SJCRH30 (cell line): ENCODE data around the gene IRF8. TPM values are rescaled to one million over a fixed set of nuclear protein-coding genes. Genes with fewer than 3 reads are reported as not detected.

Experiments used
- DNase-seq, 2 experiments: peaks; one replicate each; pipeline ENCODE4 v3.0.0-alpha.2; 2015 to 2020
- H3K27ac ChIP-seq: fragments of 250-450 bp; sonication (Bioruptor Pico); 2 replicates; pipeline ENCODE4 v1.5.1; 2020; ENCODE audit warnings: mild to moderate bottlenecking, moderate library complexity
- H3K27me3 ChIP-seq: fragments of 250-450 bp; sonication (Bioruptor Pico); 2 replicates; pipeline ENCODE4 v1.5.1; 2020; ENCODE audit warnings: mild to moderate bottlenecking, moderate library complexity
- H3K36me3 ChIP-seq: fragments of 250-450 bp; sonication (Bioruptor Pico); 2 replicates; pipeline ENCODE4 v1.5.1; 2020; ENCODE audit warnings: mild to moderate bottlenecking, moderate library complexity
- H3K4me1 ChIP-seq: fragments of 250-450 bp; sonication (Bioruptor Pico); 2 replicates; pipeline ENCODE4 v1.5.1; 2020; ENCODE audit warnings: mild to moderate bottlenecking, moderate library complexity
- H3K4me3 ChIP-seq: fragments of 250-450 bp; sonication (Bioruptor Pico); 2 replicates; pipeline ENCODE4 v1.5.1; 2020; ENCODE audit warnings: mild to moderate bottlenecking, moderate library complexity
- H3K9me3 ChIP-seq: fragments of 250-450 bp; sonication (Bioruptor Pico); replicated peaks from 2 replicates; pipeline ENCODE4 v1.5.1; 2020; ENCODE audit warnings: mild to moderate bottlenecking, moderate library complexity
- total RNA-seq: library from RNA; depleted of rRNA; stranded (reverse); fragments of >200 nt; shearing (Covaris generic); gene quantifications from 2 replicates; pipeline ENCODE4 v1.2.3, GENCODE V29; 2014

Gene IRF8
- total RNA-seq, 1 experiment from 2014 or later = not detected

- no peak for DNase-seq
- Histone ChIP-seq H3K36me3 (no peaks in the 10 kb centered on the region), H3K27ac (no peak overlapping the region)
Observed at GRCh38 chr16:85878875-85879274, 20.1 kb upstream of the IRF8 start.

GRCh38 chr16:85879549-85879948 is 19.4 kb upstream of the IRF8 start:
- H3K9me3 ChIP-seq = no peaks in the 10 kb centered on the region
- no peaks in the 10 kb centered on the region for H3K4me1 ChIP-seq
- H3K27ac ChIP-seq = no peak overlapping the region
- no peak overlapping the region for H3K4me3 ChIP-seq
- DNase-seq = no peak
- H3K27me3 ChIP-seq = no peaks in the 10 kb centered on the region
- H3K36me3 ChIP-seq = no peaks in the 10 kb centered on the region

More at GRCh38 chr16:85878875-85879274, 20.1 kb upstream of the IRF8 start:
- Histone ChIP-seq H3K27me3 (no peaks in the 10 kb centered on the region), H3K9me3 (no peaks in the 10 kb centered on the region), H3K4me3 (no peak overlapping the region), H3K4me1 (no peaks in the 10 kb centered on the region)

- no peak for DNase-seq
- Histone ChIP-seq H3K27me3 (no peaks in the 10 kb centered on the region), H3K27ac (no peak overlapping the region), H3K36me3 (no peaks in the 10 kb centered on the region), H3K4me3 (no peak overlapping the region), H3K4me1 (no peaks in the 10 kb centered on the region), H3K9me3 (no peaks in the 10 kb centered on the region)
Observed at GRCh38 chr16:85879975-85880831, 18.8 kb upstream of the IRF8 start.

- H3K4me3 ChIP-seq = no peak overlapping the region
- no peaks in the 10 kb centered on the region for H3K9me3 ChIP-seq
- no peak for DNase-seq
- H3K4me1 ChIP-seq = no peaks in the 10 kb centered on the region
- H3K36me3 ChIP-seq = no peaks in the 10 kb centered on the region
- no peaks in the 10 kb centered on the region for H3K27me3 ChIP-seq
- no peak overlapping the region for H3K27ac ChIP-seq
Observed at GRCh38 chr16:85880861-85881260, 18.1 kb upstream of the IRF8 start.

- H3K9me3 ChIP-seq = no peaks in the 10 kb centered on the region
- H3K27me3 ChIP-seq = no peaks in the 10 kb centered on the region
- H3K27ac ChIP-seq = no peak overlapping the region
- H3K36me3 ChIP-seq = no peaks in the 10 kb centered on the region
- no peaks in the 10 kb centered on the region for H3K4me1 ChIP-seq
- DNase-seq = no peak
- H3K4me3 ChIP-seq = no peak overlapping the region
Observed at GRCh38 chr16:85881436-85881835, 17.5 kb upstream of the IRF8 start.

GRCh38 chr16:85882181-85882810 is 16.7 kb upstream of the IRF8 start:
- Histone ChIP-seq H3K9me3 (no peaks in the 10 kb centered on the region), H3K4me1 (no peaks in the 10 kb centered on the region), H3K4me3 (no peak overlapping the region), H3K27me3 (no peaks in the 10 kb centered on the region), H3K27ac (no peak overlapping the region), H3K36me3 (no peaks in the 10 kb centered on the region)
- DNase-seq = no peak

GRCh38 chr16:85883813-85884212 is 15.1 kb upstream of the IRF8 start:
- H3K27ac ChIP-seq = no peak overlapping the region
- H3K36me3 ChIP-seq = no peaks in the 10 kb centered on the region
- H3K9me3 ChIP-seq = no peaks in the 10 kb centered on the region
- H3K4me1 ChIP-seq = no peaks in the 10 kb centered on the region
- no peak for DNase-seq
- no peaks in the 10 kb centered on the region for H3K27me3 ChIP-seq
- no peak overlapping the region for H3K4me3 ChIP-seq

- DNase-seq = no peak
- Histone ChIP-seq H3K4me3 (no peak overlapping the region), H3K9me3 (no peaks in the 10 kb centered on the region), H3K4me1 (no peaks in the 10 kb centered on the region), H3K27ac (no peak overlapping the region), H3K36me3 (no peaks in the 10 kb centered on the region), H3K27me3 (no peaks in the 10 kb centered on the region)
Observed at GRCh38 chr16:85884808-85885463, 14.0 kb upstream of the IRF8 start.

GRCh38 chr16:85885537-85885936 is 13.4 kb upstream of the IRF8 start:
- no peaks in the 10 kb centered on the region for H3K9me3 ChIP-seq
- no peaks in the 10 kb centered on the region for H3K36me3 ChIP-seq
- no peak overlapping the region for H3K4me3 ChIP-seq
- H3K27ac ChIP-seq = no peak overlapping the region
- no peaks in the 10 kb centered on the region for H3K4me1 ChIP-seq
- no peaks in the 10 kb centered on the region for H3K27me3 ChIP-seq
- no peak for DNase-seq

GRCh38 chr16:85888405-85889331 is 10.3 kb upstream of the IRF8 start:
- Histone ChIP-seq H3K9me3 (no peaks in the 10 kb centered on the region), H3K4me3 (no peak overlapping the region), H3K27me3 (no peaks in the 10 kb centered on the region), H3K4me1 (no peaks in the 10 kb centered on the region), H3K27ac (no peak overlapping the region), H3K36me3 (no peaks in the 10 kb centered on the region)
- DNase-seq = no peak

- Histone ChIP-seq H3K9me3 (no peaks in the 10 kb centered on the region), H3K36me3 (no peaks in the 10 kb centered on the region), H3K27ac (no peak overlapping the region), H3K27me3 (no peaks in the 10 kb centered on the region), H3K4me3 (no peak overlapping the region), H3K4me1 (no peaks in the 10 kb centered on the region)
- no peak for DNase-seq
Observed at GRCh38 chr16:85891033-85891775, 7.8 kb upstream of the IRF8 start.

GRCh38 chr16:85891776-85892166 is 7.2 kb upstream of the IRF8 start:
- no peaks in the 10 kb centered on the region for H3K9me3 ChIP-seq
- no peak overlapping the region for H3K4me3 ChIP-seq
- H3K4me1 ChIP-seq = no peaks in the 10 kb centered on the region
- H3K27me3 ChIP-seq = no peaks in the 10 kb centered on the region
- H3K27ac ChIP-seq = no peak overlapping the region
- no peak for DNase-seq
- H3K36me3 ChIP-seq = no peaks in the 10 kb centered on the region

GRCh38 chr16:85892760-85893159 is 6.2 kb upstream of the IRF8 start:
- no peaks in the 10 kb centered on the region for H3K27me3 ChIP-seq
- H3K36me3 ChIP-seq = no peaks in the 10 kb centered on the region
- no peaks in the 10 kb centered on the region for H3K4me1 ChIP-seq
- H3K4me3 ChIP-seq = no peak overlapping the region
- no peak for DNase-seq
- no peaks in the 10 kb centered on the region for H3K9me3 ChIP-seq
- no peak overlapping the region for H3K27ac ChIP-seq

- Histone ChIP-seq H3K27me3 (no peaks in the 10 kb centered on the region), H3K36me3 (no peaks in the 10 kb centered on the region), H3K9me3 (no peaks in the 10 kb centered on the region), H3K27ac (no peak overlapping the region), H3K4me3 (no peak overlapping the region), H3K4me1 (no peaks in the 10 kb centered on the region)
- DNase-seq = no peak
Observed at GRCh38 chr16:85894266-85894665, 4.7 kb upstream of the IRF8 start.
